ENCODE data around the gene TGOLN2. TPM values are rescaled to one million over a fixed set of nuclear protein-coding genes. Genes with fewer than 3 reads are reported as not detected.

Gene TGOLN2
- total RNA-seq, 2 experiments from 2014 or later = 76.9 to 78.6 TPM

- Histone ChIP-seq H3K36me3 (ENCODE audit: insufficient read depth, low read length) (no peaks in the 10 kb centered on the region), H4K20me1 (ENCODE audit: insufficient read depth, low read length) (no peaks in the 10 kb centered on the region), H3K9me3 (ENCODE audit: low read length) (no peaks in the 10 kb centered on the region), H3K4me3 (ENCODE audit: low read depth, low read length, poor library complexity, severe bottlenecking) (no peak overlapping the region), H3K9me2 (ENCODE audit: insufficient read depth, low read length) (no peaks in the 10 kb centered on the region), H3K4me2 (ENCODE audit: low read length) (no peak overlapping the region), H3K27ac (ENCODE audit: low read depth, low read length, poor library complexity, severe bottlenecking) (no peak overlapping the region), H3K4me1 (ENCODE audit: insufficient read depth, low read length, poor library complexity, severe bottlenecking) (no peaks in the 10 kb centered on the region), H2AFZ (ENCODE audit: low read length) (no peak overlapping the region), H3K79me2 (ENCODE audit: insufficient read depth, low read depth, low read length) (no peaks in the 10 kb centered on the region)
- POLR2A ChIA-PET = no interaction called here
- CTCF ChIA-PET (ENCODE audit: unreplicated experiment) = no interaction called here
- intact Hi-C loops (cut with micrococcal nuclease; ENCODE audit: unreplicated experiment) = loop anchor here (2.0 to 10.0 kb wide), 3 partner anchors 17 to 789 kb away; partner anchors contain the start of gene TCF7L1
- TF ChIP-seq CTCF (conservative IDR thresholded peaks at IDR 0.05; ENCODE audit: low read length) (no peak), EZH2phosphoT487 (IDR thresholded peaks at IDR 0.05; ENCODE audit: borderline replicate concordance, low read depth, low read length) (no peak)
- DNase-seq (ENCODE audit: low spot score) = no peak
- BruUV-seq (replicated peaks) = no TSS peak
These were observed 44.1 kb downstream of the TGOLN2 start for GRCh38 chr2:85283641-85284040.

- H3K27ac ChIP-seq (ENCODE audit: low read depth, low read length, poor library complexity, severe bottlenecking) = no peak overlapping the region
- ChIA-PET CTCF (ENCODE audit: unreplicated experiment) (no interaction called here), POLR2A (no interaction called here)
- no peaks in the 10 kb centered on the region for H3K79me2 ChIP-seq (ENCODE audit: insufficient read depth, low read depth, low read length)
- BruUV-seq (replicated peaks) = no TSS peak
- no peaks in the 10 kb centered on the region for H3K36me3 ChIP-seq (ENCODE audit: insufficient read depth, low read length)
- H3K4me2 ChIP-seq (ENCODE audit: low read length) = no peak overlapping the region
- H3K4me3 ChIP-seq (ENCODE audit: low read depth, low read length, poor library complexity, severe bottlenecking) = no peak overlapping the region
- no peaks in the 10 kb centered on the region for H3K4me1 ChIP-seq (ENCODE audit: insufficient read depth, low read length, poor library complexity, severe bottlenecking)
- DNase-seq (ENCODE audit: low spot score) = no peak
- H4K20me1 ChIP-seq (ENCODE audit: insufficient read depth, low read length) = no peaks in the 10 kb centered on the region
- intact Hi-C loops (cut with micrococcal nuclease; ENCODE audit: unreplicated experiment) = loop anchor here (10.0 kb wide), 2 partner anchors 148 to 788 kb away; partner anchors contain the start of gene TCF7L1
- no peak for TF ChIP-seq CTCF (conservative IDR thresholded peaks at IDR 0.05; ENCODE audit: low read length)
- TF ChIP-seq EZH2phosphoT487 (IDR thresholded peaks at IDR 0.05; ENCODE audit: borderline replicate concordance, low read depth, low read length) = no peak
- no peak overlapping the region for H2AFZ ChIP-seq (ENCODE audit: low read length)
- H3K9me2 ChIP-seq (ENCODE audit: insufficient read depth, low read length) = no peaks in the 10 kb centered on the region
- no peaks in the 10 kb centered on the region for H3K9me3 ChIP-seq (ENCODE audit: low read length)
These were observed 44.9 kb downstream of the TGOLN2 start for GRCh38 chr2:85282914-85283313.

GRCh38 chr2:85281553-85281952 lies 46.2 kb downstream of the TGOLN2 start:
- Histone ChIP-seq H3K4me3 (ENCODE audit: low read depth, low read length, poor library complexity, severe bottlenecking) (no peak overlapping the region), H4K20me1 (ENCODE audit: insufficient read depth, low read length) (no peaks in the 10 kb centered on the region), H3K4me1 (ENCODE audit: insufficient read depth, low read length, poor library complexity, severe bottlenecking) (no peaks in the 10 kb centered on the region), H3K4me2 (ENCODE audit: low read length) (no peak overlapping the region), H3K36me3 (ENCODE audit: insufficient read depth, low read length) (no peaks in the 10 kb centered on the region), H3K9me2 (ENCODE audit: insufficient read depth, low read length) (no peaks in the 10 kb centered on the region), H3K9me3 (ENCODE audit: low read length) (no peaks in the 10 kb centered on the region), H3K27ac (ENCODE audit: low read depth, low read length, poor library complexity, severe bottlenecking) (no peak overlapping the region), H2AFZ (ENCODE audit: low read length) (no peak overlapping the region), H3K79me2 (ENCODE audit: insufficient read depth, low read depth, low read length) (no peaks in the 10 kb centered on the region)
- CTCF ChIA-PET (ENCODE audit: unreplicated experiment) = no interaction called here
- POLR2A ChIA-PET = no interaction called here
- no peak for DNase-seq (ENCODE audit: low spot score)
- no TSS peak for BruUV-seq (replicated peaks)
- intact Hi-C loops (cut with micrococcal nuclease; ENCODE audit: unreplicated experiment) = loop anchor here (10.0 kb wide), 2 partner anchors 147 to 787 kb away; partner anchors contain the start of gene TCF7L1
- TF ChIP-seq CTCF (conservative IDR thresholded peaks at IDR 0.05; ENCODE audit: low read length) = no peak
- TF ChIP-seq EZH2phosphoT487 (IDR thresholded peaks at IDR 0.05; ENCODE audit: borderline replicate concordance, low read depth, low read length) = no peak

All from OCI-LY7 (cell line).